GM08714 (cell line): ENCODE measurements around the gene MLST8.
"Not testable (repeated sequence)": the region's sequence is repeated elsewhere in the genome, so short reads cannot be mapped to it uniquely, and the experiment has no call there.

Source experiments
- H3K4me3 ChIP-seq: fragments of 200-500 bp; sonication (Bioruptor generic); 2 replicates; pipeline ENCODE4 v1.5.1; 2014; ENCODE audit warnings: mild to moderate bottlenecking, low read length, inconsistent platforms
- ZNF274 ChIP-seq: IDR thresholded peaks from 2 replicates; pipeline ENCODE4 v1.6.1; 2012; ENCODE audit warnings: mild to moderate bottlenecking, low read depth, low read length

The MLST8 gene

GRCh38 chr16:2243781-2244180, 38.5 kb downstream of the MLST8 start:
- TF ChIP-seq ZNF274 = no peak
- H3K4me3 ChIP-seq = no peak overlapping the region

- no peak for TF ChIP-seq ZNF274
- no peak overlapping the region for H3K4me3 ChIP-seq
Measured at GRCh38 chr16:2244301-2244700, 39.0 kb downstream of the MLST8 start.

- H3K4me3 ChIP-seq = no peak overlapping the region
- no peak for TF ChIP-seq ZNF274
Measured at GRCh38 chr16:2244926-2245795, 39.9 kb downstream of the MLST8 start.

GRCh38 chr16:2246301-2246885, 41.1 kb downstream of the MLST8 start:
- TF ChIP-seq ZNF274 = no peak
- no peak overlapping the region for H3K4me3 ChIP-seq

- TF ChIP-seq ZNF274 = no peak
- H3K4me3 ChIP-seq = peak overlapping the region; percentile 85
Measured at GRCh38 chr16:2250652-2251295, 45.5 kb downstream of the MLST8 start.

GRCh38 chr16:2251296-2252111, 46.2 kb downstream of the MLST8 start, which contains the start of gene ECI1:
ECI1 (minus strand) TSS chr16:2251587; CDS start chr16:2251566, 21 bp downstream.
- peak within 1 kb of the TSS; percentile 85 for H3K4me3 ChIP-seq
- TF ChIP-seq ZNF274 = no peak

- H3K4me3 ChIP-seq = no peak overlapping the region
- no peak for TF ChIP-seq ZNF274
Measured at GRCh38 chr16:2252806-2253148, 47.5 kb downstream of the MLST8 start.

- TF ChIP-seq ZNF274 = no peak
- no peak overlapping the region for H3K4me3 ChIP-seq
Measured at GRCh38 chr16:2253293-2253692, 48.0 kb downstream of the MLST8 start.

GRCh38 chr16:2256531-2257140, 51.4 kb downstream of the MLST8 start:
- no peak for TF ChIP-seq ZNF274
- H3K4me3 ChIP-seq = no peak overlapping the region

- TF ChIP-seq ZNF274 = no peak
- H3K4me3 ChIP-seq = no peak overlapping the region
Measured at GRCh38 chr16:2257726-2258125, 52.5 kb downstream of the MLST8 start.

GRCh38 chr16:2258530-2258929, 53.3 kb downstream of the MLST8 start:
- not testable (repeated sequence) for H3K4me3 ChIP-seq
